ENCODE data around the gene FANCC. TPM values are rescaled to one million over a fixed set of nuclear protein-coding genes. Genes with fewer than 3 reads are reported as not detected.

Gene FANCC
- total RNA-seq, 2 experiments from 2014 or later: 5.7 to 6.3 TPM

- no peaks in the 10 kb centered on the region for H3K4me1 ChIP-seq (ENCODE audit: insufficient read depth, low read length)
- no peak overlapping the region for H3K27ac ChIP-seq (ENCODE audit: low read depth in 1 of 2, low read length in 2 of 2)
- Mint-ChIP-seq H3K36me3 (ENCODE audit: low read depth) (no peaks in the 10 kb centered on the region), H3K4me1 (ENCODE audit: low read depth) (no peaks in the 10 kb centered on the region), H3K27ac (no peak overlapping the region), H3K9me3 (no peaks in the 10 kb centered on the region), H3K27me3 (no peaks in the 10 kb centered on the region), H3K4me3 (no peak overlapping the region)
- no peaks in the 10 kb centered on the region for H3K27me3 ChIP-seq (ENCODE audit: control insufficient read depth in 1 of 2, insufficient read depth in 2 of 2, low read length in 2 of 2)
- DNase-seq (no peak), ATAC-seq (ENCODE audit: poor library complexity) (no peak)
- no peak overlapping the region for H3K4me3 ChIP-seq (ENCODE audit: low read length)
- no peaks in the 10 kb centered on the region for H3K36me3 ChIP-seq (ENCODE audit: insufficient read depth, low read length)
- POLR2A ChIA-PET: no interaction called here
- no peaks in the 10 kb centered on the region for H3K9me3 ChIP-seq (ENCODE audit: control insufficient read depth in 1 of 2, insufficient read depth in 1 of 2, low read length in 2 of 2)
- intact Hi-C loops (cut with DNase I, micrococcal nuclease): no loop called here
- TF ChIP-seq CTCF (IDR thresholded peaks at IDR 0.05): no peak
- CTCF ChIA-PET: no interaction called here
Observed at GRCh38 chr9:95077053-95077765, 240.3 kb downstream of the FANCC start.

GRCh38 chr9:95076696-95077052 lies 240.8 kb downstream of the FANCC start:
- Histone ChIP-seq H3K27me3 (ENCODE audit: control insufficient read depth in 1 of 2, insufficient read depth in 2 of 2, low read length in 2 of 2) (no peaks in the 10 kb centered on the region), H3K4me1 (ENCODE audit: insufficient read depth, low read length) (no peaks in the 10 kb centered on the region), H3K9me3 (ENCODE audit: control insufficient read depth in 1 of 2, insufficient read depth in 1 of 2, low read length in 2 of 2) (no peaks in the 10 kb centered on the region), H3K36me3 (ENCODE audit: insufficient read depth, low read length) (no peaks in the 10 kb centered on the region), H3K27ac (ENCODE audit: low read depth in 1 of 2, low read length in 2 of 2) (no peak overlapping the region), H3K4me3 (ENCODE audit: low read length) (no peak overlapping the region)
- no peaks in the 10 kb centered on the region for H3K36me3 Mint-ChIP-seq (ENCODE audit: low read depth)
- DNase-seq (no peak), ATAC-seq (ENCODE audit: poor library complexity) (no peak)
- H3K27ac Mint-ChIP-seq: no peak overlapping the region
- no peak overlapping the region for H3K4me3 Mint-ChIP-seq
- H3K27me3 Mint-ChIP-seq: no peaks in the 10 kb centered on the region
- no peaks in the 10 kb centered on the region for H3K9me3 Mint-ChIP-seq
- intact Hi-C loops (cut with DNase I, micrococcal nuclease): no loop called here
- no peaks in the 10 kb centered on the region for H3K4me1 Mint-ChIP-seq (ENCODE audit: low read depth)
- ChIA-PET CTCF (no interaction called here), POLR2A (no interaction called here)
- TF ChIP-seq CTCF (IDR thresholded peaks at IDR 0.05): no peak

GRCh38 chr9:95075700-95076099 lies 241.8 kb downstream of the FANCC start:
- no peaks in the 10 kb centered on the region for H3K9me3 ChIP-seq (ENCODE audit: control insufficient read depth in 1 of 2, insufficient read depth in 1 of 2, low read length in 2 of 2)
- DNase-seq (no peak), ATAC-seq (ENCODE audit: poor library complexity) (no peak)
- Mint-ChIP-seq H3K4me3 (no peak overlapping the region), H3K36me3 (ENCODE audit: low read depth) (no peaks in the 10 kb centered on the region), H3K9me3 (no peaks in the 10 kb centered on the region), H3K27ac (no peak overlapping the region), H3K27me3 (no peaks in the 10 kb centered on the region), H3K4me1 (ENCODE audit: low read depth) (no peaks in the 10 kb centered on the region)
- no peaks in the 10 kb centered on the region for H3K4me1 ChIP-seq (ENCODE audit: insufficient read depth, low read length)
- POLR2A ChIA-PET: interaction anchor here (0.8 kb wide), 1 partner anchor 14 kb away, joined by 3 read pairs; no protein-coding TSS in a partner anchor
- H3K27ac ChIP-seq (ENCODE audit: low read depth in 1 of 2, low read length in 2 of 2): no peak overlapping the region
- no peaks in the 10 kb centered on the region for H3K27me3 ChIP-seq (ENCODE audit: control insufficient read depth in 1 of 2, insufficient read depth in 2 of 2, low read length in 2 of 2)
- CTCF ChIA-PET: no interaction called here
- H3K4me3 ChIP-seq (ENCODE audit: low read length): no peak overlapping the region
- intact Hi-C loops (cut with DNase I, micrococcal nuclease): no loop called here
- no peaks in the 10 kb centered on the region for H3K36me3 ChIP-seq (ENCODE audit: insufficient read depth, low read length)
- TF ChIP-seq CTCF (IDR thresholded peaks at IDR 0.05): no peak
